ENCODE data around the gene FOXF2.
"Not testable (repeated sequence)": the region's sequence is repeated elsewhere in the genome, so short reads cannot be mapped to it uniquely, and the experiment has no call there.

DNA sequence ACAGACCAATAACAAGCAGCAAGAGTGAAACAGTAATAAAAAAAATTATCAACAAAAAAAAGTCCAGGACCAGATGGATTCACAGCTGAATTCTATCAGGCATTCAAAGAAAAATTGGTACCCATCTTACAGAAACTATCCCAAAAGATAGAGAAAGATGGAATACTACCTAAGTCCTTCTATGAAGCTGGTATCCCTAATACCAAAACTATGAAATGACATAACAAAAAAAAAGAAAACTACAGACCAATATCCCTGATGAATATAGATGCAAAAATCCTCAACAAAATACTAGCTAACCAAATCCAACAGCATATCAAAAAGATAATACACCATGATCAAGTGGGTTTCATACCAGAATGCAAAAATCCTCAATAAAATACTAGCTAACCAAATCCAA, 34.3 kb upstream of the FOXF2 start:
- TF ChIP-seq FOXA1 (IDR thresholded peaks at IDR 0.05); FOXM1 (IDR thresholded peaks at IDR 0.05; ENCODE audit: borderline replicate concordance); FOXK2 (IDR thresholded peaks at IDR 0.05); SP1 (IDR thresholded peaks at IDR 0.05); HDGF (IDR thresholded peaks at IDR 0.05; ENCODE audit: borderline replicate concordance); ELF4 (IDR thresholded peaks at IDR 0.05); BHLHE40 (IDR thresholded peaks at IDR 0.05; ENCODE audit: borderline replicate concordance): not testable (repeated sequence)
